Upper lobe of left lung (tissue), 6 donors: ENCODE results near the gene APLNR. TPM values are rescaled to one million over a fixed set of nuclear protein-coding genes. Genes with fewer than 3 reads are reported as not detected.

Source experiments
- ATAC-seq, 2 donors: fragments of 200-7000 bp; cut with Tn5 transposase; one replicate each; pipeline ENCODE4 v1.9.1; 2022; ENCODE audit warnings: mild to moderate bottlenecking in 2 of 2, moderate library complexity in 2 of 2; ENCODE audit not compliant: low FRiP score in 2 of 2
- DNase-seq, 2 donors: peaks; one replicate each; pipeline ENCODE4 v3.0.0-alpha.2; 2019 to 2020
- H3K27ac ChIP-seq, 4 donors: fragments of 200-600 bp; sonication (generic); one replicate each; pipeline ENCODE4 v1.5.1; 2016 to 2019
- H3K27me3 ChIP-seq, 4 donors: fragments of 200-600 bp; sonication (generic); one replicate each; pipeline ENCODE4 v1.5.1; 2017 to 2019
- H3K36me3 ChIP-seq, 4 donors: fragments of 200-600 bp; sonication (generic); one replicate each; pipeline ENCODE4 v1.5.1; 2016 to 2019
- H3K4me1 ChIP-seq, 4 donors: fragments of 200-600 bp; sonication (generic); one replicate each; pipeline ENCODE4 v1.5.1; 2018 to 2019
- H3K4me3 ChIP-seq, 4 donors: fragments of 200-600 bp; sonication (generic); one replicate each; pipeline ENCODE4 v1.5.1; 2017 to 2019; ENCODE audit warnings: mild to moderate bottlenecking in 2 of 4, moderate library complexity in 1 of 4
- H3K9me3 ChIP-seq, 4 donors: fragments of 200-600 bp; sonication (generic); one replicate each; pipeline ENCODE4 v1.5.1; 2018 to 2019
- CTCF ChIP-seq, 6 experiments: fragments of 450-650 bp in 4 of 6; fragments of 200-600 bp in 2 of 6; sonication (generic) in 2 of 6; IDR thresholded peaks; one replicate each; pipeline ENCODE4 v1.5.1; 2016 to 2019; ENCODE audit warnings: antibody characterized with exemption in 6 of 6
- EP300 ChIP-seq, 4 donors: sonication (generic); formaldehyde crosslinking; IDR thresholded peaks; one replicate each; pipeline ENCODE4 v1.5.1; 2017; ENCODE audit warnings: antibody characterized with exemption in 4 of 4, control low read depth in 2 of 4
- POLR2A ChIP-seq, 4 donors: fragments of 450-650 bp; IDR thresholded peaks; one replicate each; pipeline ENCODE4 v1.5.1; 2016 to 2017; ENCODE audit warnings: antibody characterized with exemption in 4 of 4, mild to moderate bottlenecking in 2 of 4
- POLR2AphosphoS5 ChIP-seq, 2 donors: sonication (generic); formaldehyde crosslinking; IDR thresholded peaks; one replicate each; pipeline ENCODE4 v1.5.1; 2017; ENCODE audit warnings: antibody characterized with exemption in 2 of 2
- WGBS, 2 donors: methylation state at CpG; one replicate each; pipeline ENCODE4 v1.1.5; 2017 to 2018; 5-methylcytosine and 5-hydroxymethylcytosine counted together
- total RNA-seq, 6 donors: library from RNA; depleted of rRNA in 4 of 6; stranded (reverse); fragments of >200 nt in 4 of 6; gene quantifications; one replicate each; pipeline versions ENCODE4 v1.1.0 to v1.2.1, GENCODE V29; 2016 to 2021
- donor health status: DM: no; HTN: no; CAD: no; lungs with moderate emphysema.
- donor health status: DM: no; HTN: yes; CAD: no; lungs with severe emphysema.

Gene APLNR
- total RNA-seq, 6 donors from 2014 or later: 1.1 to 5.7 (median 1.9) TPM; not detected in 1

GRCh38 chr11:57223601-57224000 lies 13.4 kb downstream of the APLNR start:
- 88 to 90% methylated on average over 3 of the region's 3 CpGs for WGBS, 2 donors

GRCh38 chr11:57222239-57222638 lies 14.8 kb downstream of the APLNR start:
- ATAC-seq: no peak
- Histone ChIP-seq H3K36me3 (no peaks in the 10 kb centered on the region), H3K27me3 (no peaks in the 10 kb centered on the region), H3K4me3 (no peak overlapping the region), H3K27ac (no peak overlapping the region), H3K9me3 (no peaks in the 10 kb centered on the region), H3K4me1 (peaks cover 0 to 14% (median 5%) of the 10 kb centered on the region in 4 donors)
- TF ChIP-seq POLR2A (IDR thresholded peaks at IDR 0.05) (no peak), POLR2AphosphoS5 (IDR thresholded peaks at IDR 0.05) (no peak), EP300 (IDR thresholded peaks at IDR 0.05) (no peak), CTCF (IDR thresholded peaks at IDR 0.05) (no peak)
- 13 to 31% methylated on average over 1 of the region's 1 CpG for WGBS, 2 donors
- DNase-seq: no peak

More at GRCh38 chr11:57223601-57224000, 13.4 kb downstream of the APLNR start:
- no peaks in the 10 kb centered on the region for H3K27me3 ChIP-seq
- no peaks in the 10 kb centered on the region for H3K9me3 ChIP-seq
- no peak for ATAC-seq
- no peaks in the 10 kb centered on the region for H3K36me3 ChIP-seq
- H3K27ac ChIP-seq: no peak overlapping the region
- H3K4me3 ChIP-seq: no peak overlapping the region
- DNase-seq: no peak
- H3K4me1 ChIP-seq: peaks cover 0 to 14% (median 5%) of the 10 kb centered on the region in 4 donors
- TF ChIP-seq EP300 (IDR thresholded peaks at IDR 0.05): no peak

GRCh38 chr11:57219021-57219627 lies 17.9 kb downstream of the APLNR start:
- Histone ChIP-seq H3K4me3 (no peak overlapping the region), H3K36me3 (no peaks in the 10 kb centered on the region), H3K27me3 (no peaks in the 10 kb centered on the region), H3K9me3 (no peaks in the 10 kb centered on the region), H3K27ac (peak overlapping the region in 2 of 4 donors; percentile 24 to 57), H3K4me1 (peaks cover 4 to 16% (median 11%) of the 10 kb centered on the region in 4 donors)
- WGBS, 2 donors: 41 to 42% methylated on average over 6 of the region's 6 CpGs
- TF ChIP-seq POLR2A (IDR thresholded peaks at IDR 0.05) (no peak), POLR2AphosphoS5 (IDR thresholded peaks at IDR 0.05) (no peak), CTCF (IDR thresholded peaks at IDR 0.05) (no peak), EP300 (IDR thresholded peaks at IDR 0.05) (no peak)
- ATAC-seq (peak in 1 of 2 donors; percentile 61), DNase-seq (no peak)

GRCh38 chr11:57217053-57217452 lies 20.0 kb downstream of the APLNR start:
- no peak for ATAC-seq

GRCh38 chr11:57216463-57216862 lies 20.6 kb downstream of the APLNR start:
- Histone ChIP-seq H3K9me3 (no peaks in the 10 kb centered on the region), H3K4me3 (no peak overlapping the region), H3K27me3 (no peaks in the 10 kb centered on the region), H3K36me3 (no peaks in the 10 kb centered on the region), H3K27ac (no peak overlapping the region), H3K4me1 (peaks cover 12 to 24% (median 20%) of the 10 kb centered on the region in 4 donors)
- ATAC-seq (no peak), DNase-seq (no peak)
- TF ChIP-seq CTCF (IDR thresholded peaks at IDR 0.05): no peak
- TF ChIP-seq EP300 (IDR thresholded peaks at IDR 0.05): no peak
- TF ChIP-seq POLR2A (IDR thresholded peaks at IDR 0.05): no peak
- no peak for TF ChIP-seq POLR2AphosphoS5 (IDR thresholded peaks at IDR 0.05)
- WGBS, 2 donors: 82 to 85% methylated on average over 4 of the region's 4 CpGs

More at GRCh38 chr11:57217053-57217452, 20.0 kb downstream of the APLNR start:
- DNase-seq: no peak
- Histone ChIP-seq H3K4me1 (peaks cover 12 to 24% (median 20%) of the 10 kb centered on the region in 4 donors), H3K27me3 (no peaks in the 10 kb centered on the region), H3K4me3 (no peak overlapping the region), H3K9me3 (no peaks in the 10 kb centered on the region), H3K36me3 (no peaks in the 10 kb centered on the region), H3K27ac (no peak overlapping the region)
- TF ChIP-seq EP300 (IDR thresholded peaks at IDR 0.05) (no peak), CTCF (IDR thresholded peaks at IDR 0.05) (no peak), POLR2A (IDR thresholded peaks at IDR 0.05) (no peak), POLR2AphosphoS5 (IDR thresholded peaks at IDR 0.05) (no peak)
- WGBS, 2 donors: 52 to 60% methylated on average over 4 of the region's 4 CpGs
